Effector memory CD4-positive, alpha-beta T cell (primary cell): ENCODE measurements around the gene LRRIQ3.
"Not testable (repeated sequence)": the region's sequence is repeated elsewhere in the genome, so short reads cannot be mapped to it uniquely, and the experiment has no call there.

Source experiments
- DNase-seq, 3 donors: peaks; one replicate each; pipeline ENCODE4 v3.0.0-alpha.2; 2020
- H3K27ac ChIP-seq: 2 replicates; pipeline ENCODE4 v1.7.0; 2013; ENCODE audit warnings: mild to moderate bottlenecking, low read length, moderate library complexity; ENCODE audit not compliant: insufficient read depth, poor library complexity, severe bottlenecking
- H3K27me3 ChIP-seq: replicated peaks from 2 replicates; pipeline ENCODE4 v1.7.0; 2013; ENCODE audit warnings: mild to moderate bottlenecking, low read length; ENCODE audit not compliant: insufficient read depth, control insufficient read depth, poor library complexity, severe bottlenecking
- H3K36me3 ChIP-seq: 2 replicates; pipeline ENCODE4 v1.7.0; 2013; ENCODE audit warnings: mild to moderate bottlenecking, low read length, moderate library complexity; ENCODE audit not compliant: control insufficient read depth, insufficient read depth
- H3K4me1 ChIP-seq: 2 replicates; pipeline ENCODE4 v1.7.0; 2013; ENCODE audit warnings: low read length, mild to moderate bottlenecking; ENCODE audit not compliant: control insufficient read depth, insufficient read depth, poor library complexity, severe bottlenecking
- H3K4me3 ChIP-seq: 2 replicates; pipeline ENCODE4 v1.7.0; 2013; ENCODE audit warnings: low read length, low read depth, mild to moderate bottlenecking; ENCODE audit not compliant: insufficient read depth, poor library complexity, severe bottlenecking
- H3K9me3 ChIP-seq: 2 replicates; pipeline ENCODE4 v1.7.0; 2013; ENCODE audit warnings: mild to moderate bottlenecking, low read length, moderate library complexity; ENCODE audit not compliant: control insufficient read depth

Gene LRRIQ3

GRCh38 chr1:74145086-74145485 is 52.9 kb downstream of the LRRIQ3 start:
- H3K4me3 ChIP-seq = no peak overlapping the region
- no peak overlapping the region for H3K27ac ChIP-seq
- H3K9me3 ChIP-seq = no peaks in the 10 kb centered on the region
- H3K4me1 ChIP-seq = no peaks in the 10 kb centered on the region
- no peaks in the 10 kb centered on the region for H3K36me3 ChIP-seq
- H3K27me3 ChIP-seq = no peaks in the 10 kb centered on the region
- no peak for DNase-seq

GRCh38 chr1:74117370-74117769 is 80.6 kb downstream of the LRRIQ3 start:
- not testable (repeated sequence) for H3K36me3 ChIP-seq, H3K4me3 ChIP-seq, DNase-seq, H3K27me3 ChIP-seq, H3K4me1 ChIP-seq, H3K9me3 ChIP-seq, H3K27ac ChIP-seq

- Histone ChIP-seq H3K27ac (no peak overlapping the region), H3K4me1 (no peaks in the 10 kb centered on the region), H3K36me3 (no peaks in the 10 kb centered on the region), H3K4me3 (no peak overlapping the region), H3K27me3 (no peaks in the 10 kb centered on the region), H3K9me3 (no peaks in the 10 kb centered on the region)
- no peak for DNase-seq
Measured at GRCh38 chr1:74113333-74113732, 84.6 kb downstream of the LRRIQ3 start.

- Histone ChIP-seq H3K36me3 (no peaks in the 10 kb centered on the region), H3K9me3 (no peaks in the 10 kb centered on the region), H3K4me3 (no peak overlapping the region), H3K27ac (no peak overlapping the region), H3K4me1 (no peaks in the 10 kb centered on the region), H3K27me3 (no peaks in the 10 kb centered on the region)
- no peak for DNase-seq
Measured at GRCh38 chr1:74107394-74107793, 90.6 kb downstream of the LRRIQ3 start.

- Histone ChIP-seq H3K27me3 (no peaks in the 10 kb centered on the region), H3K36me3 (no peaks in the 10 kb centered on the region)
- DNase-seq = no peak
Measured at GRCh38 chr1:74091371-74091770, 106.6 kb downstream of the LRRIQ3 start.

GRCh38 chr1:74083128-74083527 is 114.8 kb downstream of the LRRIQ3 start:
- H3K4me1 ChIP-seq = no peaks in the 10 kb centered on the region
- no peak overlapping the region for H3K4me3 ChIP-seq

More at GRCh38 chr1:74091371-74091770, 106.6 kb downstream of the LRRIQ3 start:
- no peaks in the 10 kb centered on the region for H3K9me3 ChIP-seq
- H3K4me1 ChIP-seq = no peaks in the 10 kb centered on the region
- no peak overlapping the region for H3K27ac ChIP-seq
- no peak overlapping the region for H3K4me3 ChIP-seq

GRCh38 chr1:74065081-74065480 is 132.9 kb downstream of the LRRIQ3 start:
- Histone ChIP-seq H3K27ac (no peak overlapping the region), H3K9me3 (no peaks in the 10 kb centered on the region), H3K4me1 (no peaks in the 10 kb centered on the region), H3K36me3 (no peaks in the 10 kb centered on the region), H3K27me3 (no peaks in the 10 kb centered on the region), H3K4me3 (no peak overlapping the region)
- DNase-seq = no peak

More at GRCh38 chr1:74083128-74083527, 114.8 kb downstream of the LRRIQ3 start:
- DNase-seq = no peak
- H3K9me3 ChIP-seq = no peaks in the 10 kb centered on the region
- no peaks in the 10 kb centered on the region for H3K27me3 ChIP-seq
- no peaks in the 10 kb centered on the region for H3K36me3 ChIP-seq
- no peak overlapping the region for H3K27ac ChIP-seq

- H3K36me3 ChIP-seq = no peaks in the 10 kb centered on the region
- no peak overlapping the region for H3K4me3 ChIP-seq
- H3K4me1 ChIP-seq = no peaks in the 10 kb centered on the region
- no peaks in the 10 kb centered on the region for H3K27me3 ChIP-seq
- no peaks in the 10 kb centered on the region for H3K9me3 ChIP-seq
- H3K27ac ChIP-seq = no peak overlapping the region
- no peak for DNase-seq
Measured at GRCh38 chr1:74057719-74058118, 140.3 kb downstream of the LRRIQ3 start.

GRCh38 chr1:74053407-74053806 is 144.6 kb downstream of the LRRIQ3 start:
- H3K9me3 ChIP-seq = no peaks in the 10 kb centered on the region
- H3K4me1 ChIP-seq = no peaks in the 10 kb centered on the region
- H3K4me3 ChIP-seq = no peak overlapping the region
- no peaks in the 10 kb centered on the region for H3K36me3 ChIP-seq
- H3K27me3 ChIP-seq = no peaks in the 10 kb centered on the region
- H3K27ac ChIP-seq = no peak overlapping the region
- DNase-seq = no peak

- H3K4me1 ChIP-seq = no peaks in the 10 kb centered on the region
- DNase-seq = no peak
- no peak overlapping the region for H3K4me3 ChIP-seq
- H3K27ac ChIP-seq = no peak overlapping the region
- no peaks in the 10 kb centered on the region for H3K36me3 ChIP-seq
- H3K27me3 ChIP-seq = no peaks in the 10 kb centered on the region
- no peaks in the 10 kb centered on the region for H3K9me3 ChIP-seq
Measured at GRCh38 chr1:74050386-74050785, 147.6 kb downstream of the LRRIQ3 start.

GRCh38 chr1:74038042-74038441 is 159.9 kb downstream of the LRRIQ3 start:
- H3K27ac ChIP-seq = no peak overlapping the region
- DNase-seq = no peak
- H3K36me3 ChIP-seq = no peaks in the 10 kb centered on the region
- H3K27me3 ChIP-seq = no peaks in the 10 kb centered on the region
- H3K9me3 ChIP-seq = no peaks in the 10 kb centered on the region
- H3K4me3 ChIP-seq = no peak overlapping the region
- H3K4me1 ChIP-seq = no peaks in the 10 kb centered on the region
